ENCODE results near the gene TCF4.

The TCF4 gene

GRCh38 chr18:55588111-55588869 is at the start of gene TCF4 (continued):
- no peak for TF ChIP-seq ZNF10 (tag by site-specific recombination; IDR thresholded peaks at IDR 0.05)
- TF ChIP-seq REPIN1 (tag by site-specific recombination; IDR thresholded peaks at IDR 0.05; ENCODE audit: low read depth) = no peak
- TF ChIP-seq ZNF704 (tag by site-specific recombination; IDR thresholded peaks at IDR 0.05) = no peak
- TF ChIP-seq ZNF214 (tag by site-specific recombination; IDR thresholded peaks at IDR 0.05; ENCODE audit: borderline replicate concordance) = no peak
- TF ChIP-seq ZNF223 (tag by site-specific recombination; IDR thresholded peaks at IDR 0.05) = no peak
- TF ChIP-seq ZNF280C (tag by site-specific recombination; IDR thresholded peaks at IDR 0.05) = no peak
- TF ChIP-seq KLF7 (tag by site-specific recombination; IDR thresholded peaks at IDR 0.05; ENCODE audit: borderline replicate concordance) = no peak
- TF ChIP-seq ZNF449 (tag by site-specific recombination; IDR thresholded peaks at IDR 0.05) = no peak
- no peak for TF ChIP-seq KLF17 (tag by site-specific recombination; IDR thresholded peaks at IDR 0.05)
- no peak for TF ChIP-seq ZNF645 (tag by site-specific recombination; IDR thresholded peaks at IDR 0.05)
- TF ChIP-seq ZBTB44 (tag by site-specific recombination; IDR thresholded peaks at IDR 0.05) = no peak
- TF ChIP-seq ZNF76 (tag by site-specific recombination; IDR thresholded peaks at IDR 0.05; ENCODE audit: borderline replicate concordance, low read depth) = no peak
- no peak for TF ChIP-seq ZNF202 (tag by site-specific recombination; IDR thresholded peaks at IDR 0.05; ENCODE audit: borderline replicate concordance)
- TF ChIP-seq CTCF (tag by site-specific recombination; IDR thresholded peaks at IDR 0.05) = no peak
- no peak for TF ChIP-seq HOXC10 (CRISPR knock-in tag; IDR thresholded peaks at IDR 0.05)
- TF ChIP-seq PRDM2 (tag by site-specific recombination; IDR thresholded peaks at IDR 0.05; ENCODE audit: borderline replicate concordance) = no peak
- TF ChIP-seq WT1 (tag by site-specific recombination; IDR thresholded peaks at IDR 0.05) = no peak
- TF ChIP-seq ZNF175 (tag by site-specific recombination; IDR thresholded peaks at IDR 0.05) = no peak
- no peak for TF ChIP-seq SP7 (tag by site-specific recombination; IDR thresholded peaks at IDR 0.05)
- TF ChIP-seq ZNF121 (tag by site-specific recombination; IDR thresholded peaks at IDR 0.05) = no peak
- no peak for TF ChIP-seq ZNF548 (tag by site-specific recombination; IDR thresholded peaks at IDR 0.05)
